Thyroid gland (tissue), 4 donors: Measurements from ENCODE around the gene PLD6. TPM values are rescaled to one million over a fixed set of nuclear protein-coding genes. Genes with fewer than 3 reads are reported as not detected.

ENCODE experiments used
- DNase-seq, 2 donors: peaks; one replicate each; pipeline ENCODE4 v3.0.0-alpha.2; 2019
- H3K27ac ChIP-seq, 3 donors: fragments of 200-600 bp; sonication (generic); 1 replicate in 2 of 3; 2 replicates in 1 of 3; pipeline ENCODE4 v1.5.1; 2016 to 2019; ENCODE audit warnings: mild to moderate bottlenecking in 1 of 3, moderate library complexity in 1 of 3
- H3K27me3 ChIP-seq: fragments of 200-600 bp; sonication (generic); one replicate; pipeline ENCODE4 v1.5.1; 2019
- H3K36me3 ChIP-seq, 2 donors: fragments of 200-600 bp; sonication (generic); one replicate each; pipeline ENCODE4 v1.5.1; 2016 to 2019
- H3K4me1 ChIP-seq, 2 donors: fragments of 200-600 bp; sonication (generic); one replicate each; pipeline ENCODE4 v1.5.1; 2017 to 2019
- H3K4me3 ChIP-seq, 3 donors: fragments of 200-600 bp; sonication (generic); replicated peaks in 1 of 3; 1 replicate in 2 of 3; 2 replicates in 1 of 3; pipeline ENCODE4 v1.5.1; 2016; ENCODE audit warnings: mild to moderate bottlenecking in 1 of 3
- H3K9me3 ChIP-seq: fragments of 200-600 bp; sonication (generic); one replicate; pipeline ENCODE4 v1.5.1; 2017
- CTCF ChIP-seq, 6 experiments: fragments of 200-600 bp in 3 of 6; fragments of 450-650 bp in 3 of 6; sonication (generic) in 3 of 6; IDR thresholded peaks; one replicate each; pipeline ENCODE4 v1.5.1; 2016 to 2019; ENCODE audit warnings: antibody characterized with exemption in 6 of 6, mild to moderate bottlenecking in 2 of 6, inconsistent platforms in 1 of 6, moderate library complexity in 1 of 6
- POLR2A ChIP-seq, 2 donors: fragments of 450-650 bp; IDR thresholded peaks; one replicate each; pipeline ENCODE4 v1.6.1; 2017; ENCODE audit warnings: antibody characterized with exemption in 2 of 2, mild to moderate bottlenecking in 2 of 2, moderate library complexity in 1 of 2
- WGBS, 2 donors: methylation state at CpG; one replicate each; pipeline ENCODE4 v1.1.5; 2017; 5-methylcytosine and 5-hydroxymethylcytosine counted together
- intact Hi-C: fragments of 100-400 bp; cut with DNase I; formaldehyde crosslinking; loops from one replicate; pipeline ENCODE4 v1.15.1; 2023
- total RNA-seq, 4 donors: library from RNA; depleted of rRNA; stranded (reverse); fragments of >200 nt; gene quantifications; one replicate each; pipeline ENCODE4 v1.2.3, GENCODE V29; 2016

PLD6 gene
- total RNA-seq, 4 donors from 2014 or later, result 1.3 to 3.2 (median 2.5) TPM

GRCh38 chr17:17237026-17237799, 31.1 kb upstream of the PLD6 start, which contains the start of gene FLCN:
FLCN (minus strand) TSS chr17:17237168; CDS start chr17:17228137, 9,031 bp downstream.
- DNase-seq, result peak; percentile 92 to 93
- H3K9me3 ChIP-seq, result no peaks in the 10 kb centered on the region
- TF ChIP-seq POLR2A (IDR thresholded peaks at IDR 0.05) (peak; percentile 51 to 88), CTCF (IDR thresholded peaks at IDR 0.05) (peak in 1 of 6 experiments; percentile 39)
- peak within 1 kb of the TSS; percentile 45 to 100 (median 99) for H3K4me3 ChIP-seq
- WGBS, 2 donors, result 0% methylated on average over 32 to 35 of the region's 53 CpGs
- H3K27me3 ChIP-seq, result no peaks in the 10 kb centered on the region
- H3K27ac ChIP-seq, result peak within 1 kb of the TSS; percentile 95 to 98 (median 97)
- H3K36me3 ChIP-seq, result peaks cover 3 to 4% of the 10 kb centered on the region in 2 donors
- H3K4me1 ChIP-seq, result peaks cover 16 to 28% of the 10 kb centered on the region in 2 donors
- intact Hi-C loops, result no loop called here

- WGBS, 2 donors, result 2 to 4% methylated on average over 16 to 26 of the region's 31 CpGs
These were observed 30.3 kb upstream of the PLD6 start for GRCh38 chr17:17236295-17237025.

GRCh38 chr17:17235212-17236174, 29.4 kb upstream of the PLD6 start:
- no peaks in the 10 kb centered on the region for H3K27me3 ChIP-seq
- H3K27ac ChIP-seq, result peak overlapping the region; percentile 52 to 97 (median 95)
- intact Hi-C loops, result no loop called here
- peaks cover 16 to 28% of the 10 kb centered on the region in 2 donors for H3K4me1 ChIP-seq
- H3K9me3 ChIP-seq, result no peaks in the 10 kb centered on the region
- TF ChIP-seq CTCF (IDR thresholded peaks at IDR 0.05) (no peak), POLR2A (IDR thresholded peaks at IDR 0.05) (no peak)
- DNase-seq, result peak; percentile 72 to 75
- peaks cover 19 to 20% of the 10 kb centered on the region in 2 donors for H3K36me3 ChIP-seq
- 36 to 38% methylated on average over 17 to 19 of the region's 19 CpGs for WGBS, 2 donors
- H3K4me3 ChIP-seq, result peak overlapping the region; percentile 45 to 100 (median 99)

More at GRCh38 chr17:17236295-17237025, 30.3 kb upstream of the PLD6 start:
- intact Hi-C loops, result no loop called here
- Histone ChIP-seq H3K4me1 (peaks cover 16 to 28% of the 10 kb centered on the region in 2 donors), H3K4me3 (peak overlapping the region; percentile 45 to 100 (median 99)), H3K9me3 (no peaks in the 10 kb centered on the region), H3K36me3 (peaks cover 10 to 11% of the 10 kb centered on the region in 2 donors), H3K27ac (peak overlapping the region; percentile 95 to 98 (median 97)), H3K27me3 (no peaks in the 10 kb centered on the region)
- TF ChIP-seq POLR2A (IDR thresholded peaks at IDR 0.05), result peak in 1 of 2 donors; percentile 41
- no peak for TF ChIP-seq CTCF (IDR thresholded peaks at IDR 0.05)
- DNase-seq, result peak; percentile 40 to 42

- Histone ChIP-seq H3K4me1 (peaks cover 13 to 24% of the 10 kb centered on the region in 2 donors), H3K27ac (no peak overlapping the region), H3K4me3 (no peak overlapping the region), H3K9me3 (no peaks in the 10 kb centered on the region), H3K27me3 (no peaks in the 10 kb centered on the region), H3K36me3 (peaks cover 46 to 52% of the 10 kb centered on the region in 2 donors)
- DNase-seq, result no peak
- intact Hi-C loops, result no loop called here
- 87 to 91% methylated on average over 11 of the region's 11 CpGs for WGBS, 2 donors
- TF ChIP-seq POLR2A (IDR thresholded peaks at IDR 0.05) (no peak), CTCF (IDR thresholded peaks at IDR 0.05) (no peak)
These were observed 26.1 kb upstream of the PLD6 start for GRCh38 chr17:17232303-17232621.
